Activated effector memory CD4-positive, alpha-beta T cell treated with anti-CD3 and anti-CD28 coated beads, Interleukin-2, amount 50 U/mL, for 16 hours (primary cell): ENCODE data around the gene IER5L.
"Not testable (repeated sequence)": the region's sequence is repeated elsewhere in the genome, so short reads cannot be mapped to it uniquely, and the experiment has no call there.

Source experiments
- DNase-seq: peaks from one replicate; pipeline ENCODE4 v3.0.0-alpha.2; 2020

IER5L gene

GRCh38 chr9:129202613-129203555, 24.8 kb upstream of the IER5L start:
- peak; percentile 96 for DNase-seq

GRCh38 chr9:129201866-129202265, 23.8 kb upstream of the IER5L start:
- DNase-seq: no peak

GRCh38 chr9:129201289-129201688, 23.2 kb upstream of the IER5L start:
- DNase-seq: no peak

- DNase-seq: no peak
Observed at GRCh38 chr9:129200255-129200654, 22.2 kb upstream of the IER5L start.

- no peak for DNase-seq
Observed at GRCh38 chr9:129199044-129199435, 21.0 kb upstream of the IER5L start.

- no peak for DNase-seq
Observed at GRCh38 chr9:129198319-129199043, 20.4 kb upstream of the IER5L start.

- no peak for DNase-seq
Observed at GRCh38 chr9:129197978-129198318, 19.9 kb upstream of the IER5L start.

GRCh38 chr9:129197045-129197444, 19.0 kb upstream of the IER5L start:
- DNase-seq: not testable (repeated sequence)

GRCh38 chr9:129195606-129196005, 17.5 kb upstream of the IER5L start:
- no peak for DNase-seq

- no peak for DNase-seq
Observed at GRCh38 chr9:129194221-129194620, 16.2 kb upstream of the IER5L start.

GRCh38 chr9:129193655-129194054, 15.6 kb upstream of the IER5L start:
- DNase-seq: no peak

- no peak for DNase-seq
Observed at GRCh38 chr9:129191234-129191633, 13.2 kb upstream of the IER5L start.

- DNase-seq: not testable (repeated sequence)
Observed at GRCh38 chr9:129189971-129190370, 11.9 kb upstream of the IER5L start.

GRCh38 chr9:129187042-129187441, 9.0 kb upstream of the IER5L start:
- DNase-seq: no peak

GRCh38 chr9:129185991-129186390, 7.9 kb upstream of the IER5L start:
- peak; percentile 74 for DNase-seq

GRCh38 chr9:129185402-129185801, 7.3 kb upstream of the IER5L start:
- DNase-seq: no peak

- DNase-seq: no peak
Observed at GRCh38 chr9:129184596-129185122, 6.6 kb upstream of the IER5L start.

- no peak for DNase-seq
Observed at GRCh38 chr9:129184219-129184524, 6.1 kb upstream of the IER5L start.

GRCh38 chr9:129183495-129184218, 5.6 kb upstream of the IER5L start:
- no peak for DNase-seq

GRCh38 chr9:129182625-129183494, 4.8 kb upstream of the IER5L start:
- no peak for DNase-seq

- no peak for DNase-seq
Observed at GRCh38 chr9:129182122-129182521, 4.1 kb upstream of the IER5L start.

GRCh38 chr9:129181246-129181645, 3.2 kb upstream of the IER5L start:
- DNase-seq: no peak
